Chondrocyte (in vitro differentiated cells): ENCODE results near the gene LRP2. TPM values are rescaled to one million over a fixed set of nuclear protein-coding genes. Genes with fewer than 3 reads are reported as not detected.

ENCODE experiments used
- DNase-seq: peaks from one replicate; pipeline ENCODE4 v3.0.0; 2021; ENCODE audit warnings: mixed read lengths, low spot score
- H3K27ac Mint-ChIP-seq: one replicate; pipeline ENCODE4 v1.8.0; 2021; ENCODE audit warnings: mild to moderate bottlenecking, moderate library complexity, mixed read lengths; ENCODE audit not compliant: unreplicated experiment
- H3K27me3 Mint-ChIP-seq: 2 replicates; pipeline ENCODE4 v1.8.0; 2021; ENCODE audit warnings: low read depth, mixed read lengths
- H3K36me3 Mint-ChIP-seq: 2 replicates; pipeline ENCODE4 v1.8.0; 2021; ENCODE audit warnings: low read depth, mixed read lengths
- H3K4me1 Mint-ChIP-seq: 2 replicates; pipeline ENCODE4 v1.8.0; 2021; ENCODE audit warnings: low read depth, mild to moderate bottlenecking, mixed read lengths
- H3K4me3 Mint-ChIP-seq: one replicate; pipeline ENCODE4 v1.8.0; 2021; ENCODE audit warnings: mild to moderate bottlenecking, moderate library complexity, mixed read lengths; ENCODE audit not compliant: unreplicated experiment
- H3K9me3 Mint-ChIP-seq: 2 replicates; pipeline ENCODE4 v1.8.0; 2021; ENCODE audit warnings: low read depth, mixed read lengths
- total RNA-seq: library from RNA; stranded (reverse); gene quantifications from 3 replicates; pipeline ENCODE4 v1.2.1, GENCODE V29; 2021
- TF ChIP-seq, protein P1 (sequence below): fragments of 200-600 bp; sonication (generic); IDR thresholded peaks from 2 replicates; pipeline ENCODE4 v1.5.0; 2021; ENCODE audit warnings: antibody characterized with exemption, mild to moderate bottlenecking, moderate library complexity

The LRP2 gene
- total RNA-seq, 1 donor from 2014 or later = not detected

DNA sequence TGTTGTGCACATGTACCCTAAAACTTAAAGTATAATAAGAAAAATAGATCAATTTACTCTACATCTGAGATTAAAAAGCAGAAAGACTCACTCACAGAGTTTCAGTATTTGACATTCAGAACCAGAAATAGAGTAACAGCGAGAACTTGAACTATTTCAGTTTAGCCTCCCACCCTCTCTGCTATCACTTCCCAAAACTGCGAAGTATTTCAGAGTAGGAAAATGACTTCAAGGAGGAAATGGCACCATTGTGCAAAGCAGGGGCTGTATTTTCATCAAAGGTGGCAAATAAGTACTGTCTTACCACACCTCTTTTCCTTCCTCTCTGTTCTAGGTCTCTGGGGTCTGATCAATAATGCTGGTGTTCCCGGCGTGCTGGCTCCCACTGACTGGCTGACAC, 279.3 kb downstream of the LRP2 start:
- Mint-ChIP-seq H3K36me3 (peaks cover 4% of the 10 kb centered on the region), H3K9me3 (peaks cover 18% of the 10 kb centered on the region), H3K4me1 (peaks cover 3% of the 10 kb centered on the region), H3K27me3 (peaks cover 13% of the 10 kb centered on the region), H3K27ac (no peak overlapping the region), H3K4me3 (no peak overlapping the region)
- TF ChIP-seq, protein P1, sequence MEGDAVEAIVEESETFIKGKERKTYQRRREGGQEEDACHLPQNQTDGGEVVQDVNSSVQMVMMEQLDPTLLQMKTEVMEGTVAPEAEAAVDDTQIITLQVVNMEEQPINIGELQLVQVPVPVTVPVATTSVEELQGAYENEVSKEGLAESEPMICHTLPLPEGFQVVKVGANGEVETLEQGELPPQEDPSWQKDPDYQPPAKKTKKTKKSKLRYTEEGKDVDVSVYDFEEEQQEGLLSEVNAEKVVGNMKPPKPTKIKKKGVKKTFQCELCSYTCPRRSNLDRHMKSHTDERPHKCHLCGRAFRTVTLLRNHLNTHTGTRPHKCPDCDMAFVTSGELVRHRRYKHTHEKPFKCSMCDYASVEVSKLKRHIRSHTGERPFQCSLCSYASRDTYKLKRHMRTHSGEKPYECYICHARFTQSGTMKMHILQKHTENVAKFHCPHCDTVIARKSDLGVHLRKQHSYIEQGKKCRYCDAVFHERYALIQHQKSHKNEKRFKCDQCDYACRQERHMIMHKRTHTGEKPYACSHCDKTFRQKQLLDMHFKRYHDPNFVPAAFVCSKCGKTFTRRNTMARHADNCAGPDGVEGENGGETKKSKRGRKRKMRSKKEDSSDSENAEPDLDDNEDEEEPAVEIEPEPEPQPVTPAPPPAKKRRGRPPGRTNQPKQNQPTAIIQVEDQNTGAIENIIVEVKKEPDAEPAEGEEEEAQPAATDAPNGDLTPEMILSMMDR = no peak
- DNase-seq = no peak

DNA sequence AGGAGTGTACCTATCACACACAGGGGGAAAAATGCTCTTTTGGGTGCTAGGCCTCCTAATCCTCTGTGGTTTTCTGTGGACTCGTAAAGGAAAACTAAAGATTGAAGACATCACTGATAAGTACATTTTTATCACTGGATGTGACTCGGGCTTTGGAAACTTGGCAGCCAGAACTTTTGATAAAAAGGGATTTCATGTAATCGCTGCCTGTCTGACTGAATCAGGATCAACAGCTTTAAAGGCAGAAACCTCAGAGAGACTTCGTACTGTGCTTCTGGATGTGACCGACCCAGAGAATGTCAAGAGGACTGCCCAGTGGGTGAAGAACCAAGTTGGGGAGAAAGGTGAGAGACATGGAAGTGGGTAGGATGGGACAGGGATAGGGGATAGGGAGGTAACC, 280.8 kb downstream of the LRP2 start:
- H3K4me3 Mint-ChIP-seq = no peak overlapping the region
- H3K27me3 Mint-ChIP-seq = peaks cover 13% of the 10 kb centered on the region
- H3K36me3 Mint-ChIP-seq = peaks cover 4% of the 10 kb centered on the region
- no peak for DNase-seq
- no peak overlapping the region for H3K27ac Mint-ChIP-seq
- TF ChIP-seq, protein P1 = no peak
- peaks cover 8% of the 10 kb centered on the region for H3K4me1 Mint-ChIP-seq
- peaks cover 18% of the 10 kb centered on the region for H3K9me3 Mint-ChIP-seq

DNA sequence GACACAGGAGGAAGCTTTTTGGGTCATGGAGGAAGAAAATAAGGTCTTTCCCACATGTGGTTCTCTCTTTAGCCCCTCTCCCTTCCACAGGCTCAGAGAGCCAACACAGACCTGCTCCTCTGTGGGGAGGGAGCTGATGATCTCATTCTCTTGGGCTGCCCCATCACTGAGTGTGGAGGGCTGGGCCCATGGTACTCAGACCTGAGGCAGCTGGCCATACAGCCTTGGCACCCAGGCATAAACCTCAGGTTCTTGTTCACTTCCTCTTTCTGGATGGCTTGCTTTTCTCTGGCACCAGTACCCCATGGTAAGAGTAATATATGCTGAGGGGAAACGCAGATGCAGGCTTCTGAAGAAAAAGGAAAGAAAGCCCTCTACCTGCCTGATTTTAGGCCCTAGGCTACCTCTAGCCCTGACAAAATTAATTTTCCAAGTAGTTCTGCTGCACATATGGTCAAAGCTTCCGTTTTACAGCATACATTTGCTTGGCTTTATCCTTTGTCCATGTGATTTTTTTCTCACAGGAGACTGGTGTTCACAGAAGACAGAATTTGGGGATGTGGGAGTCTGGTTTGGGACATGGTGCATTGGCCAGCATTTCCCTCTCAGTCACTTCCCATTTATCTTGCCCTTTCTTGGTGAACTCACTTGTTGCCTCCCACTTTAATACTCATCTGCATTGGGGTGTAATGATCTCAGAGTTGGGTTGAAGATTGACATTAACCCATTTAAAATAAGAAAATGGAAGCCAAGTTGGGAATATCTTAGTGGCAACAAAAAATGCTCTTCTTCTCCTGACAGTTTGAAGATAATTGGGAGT, 281.9 kb downstream of the LRP2 start:
- TF ChIP-seq, protein P1 = no peak
- no peak for DNase-seq
- Mint-ChIP-seq H3K9me3 (peaks cover 12% of the 10 kb centered on the region), H3K4me3 (no peak overlapping the region), H3K27me3 (peaks cover 4% of the 10 kb centered on the region), H3K27ac (no peak overlapping the region), H3K4me1 (peaks cover 8% of the 10 kb centered on the region), H3K36me3 (no peaks in the 10 kb centered on the region)

DNA sequence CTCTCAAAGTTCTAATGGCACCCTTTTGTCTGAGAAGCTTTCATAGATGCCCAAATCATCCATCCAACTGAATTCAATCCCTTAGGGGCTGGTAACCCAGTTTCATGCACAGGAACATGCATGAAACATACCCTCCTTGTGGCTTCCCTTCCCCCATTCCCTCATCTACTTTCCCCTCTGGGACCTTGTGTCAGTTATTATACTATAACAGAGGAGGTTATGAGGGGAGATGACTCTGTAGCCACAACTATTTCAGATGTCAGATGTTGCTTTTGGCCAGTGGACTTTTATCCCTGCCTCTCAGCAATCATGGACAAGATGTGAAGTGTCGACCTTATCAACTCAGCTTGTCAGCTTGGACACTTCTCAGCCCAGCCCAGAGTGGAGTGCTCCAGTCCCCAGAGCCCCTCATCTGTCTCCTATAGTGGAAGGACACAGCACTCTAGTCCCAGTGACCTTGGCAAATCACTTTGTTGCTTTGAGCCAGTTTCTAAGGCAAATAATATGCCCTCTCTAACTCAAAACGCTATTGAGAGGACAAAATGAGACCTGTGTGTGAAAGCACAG, 284.6 kb downstream of the LRP2 start:
- Mint-ChIP-seq H3K9me3 (no peaks in the 10 kb centered on the region), H3K4me3 (no peak overlapping the region), H3K27me3 (peaks cover 2% of the 10 kb centered on the region), H3K36me3 (no peaks in the 10 kb centered on the region), H3K4me1 (peaks cover 8% of the 10 kb centered on the region), H3K27ac (no peak overlapping the region)
- TF ChIP-seq, protein P1 = no peak
- no peak for DNase-seq

Other genes with a start within 250 kb of the LRP2 start
- 8.9 to 9.7 TPM (median 9.3 TPM) in 3 replicates for gene BBS5, start 117.0 kb upstream of the LRP2 start, total RNA-seq
- 1.4 to 2.3 TPM (median 2.2 TPM) in 3 replicates for gene KLHL41, start 147.2 kb upstream of the LRP2 start, total RNA-seq
- 17.4 to 24.5 TPM (median 19.0 TPM) in 3 replicates for gene FASTKD1, start 211.3 kb upstream of the LRP2 start, total RNA-seq
- 34.6 to 44.3 TPM (median 34.8 TPM) in 3 replicates for gene PPIG, start 221.8 kb upstream of the LRP2 start, total RNA-seq